Transverse colon (tissue), 4 donors: Measurements from ENCODE around the gene CCNA2. TPM values are rescaled to one million over a fixed set of nuclear protein-coding genes. Genes with fewer than 3 reads are reported as not detected.

Experiments used
- DNase-seq: peaks from one replicate; pipeline ENCODE4 v3.0.0-alpha.2; 2019
- H3K27ac ChIP-seq, 4 donors: fragments of 200-600 bp; sonication (generic); 2 replicates each; pipeline ENCODE4 v1.5.1; 2016 to 2018; ENCODE audit warnings: inconsistent platforms in 4 of 4
- H3K27me3 ChIP-seq: fragments of 200-600 bp; sonication (generic); 2 replicates; pipeline ENCODE4 v1.5.1; 2017; ENCODE audit warnings: inconsistent platforms
- H3K36me3 ChIP-seq, 4 donors: fragments of 200-600 bp; sonication (generic); 2 replicates each; pipeline ENCODE4 v1.5.1; 2017 to 2019; ENCODE audit warnings: inconsistent platforms in 4 of 4
- H3K4me1 ChIP-seq, 4 donors: fragments of 200-600 bp; sonication (generic); 2 replicates each; pipeline ENCODE4 v1.5.1; 2017 to 2020; ENCODE audit warnings: inconsistent platforms in 4 of 4
- H3K4me3 ChIP-seq, 4 donors: fragments of 200-600 bp; sonication (generic); 1 replicate in 1 of 4; 2 replicates in 3 of 4; pipeline versions ENCODE4 v1.5.1 to v1.6.1; 2017 to 2019; ENCODE audit warnings: inconsistent platforms in 4 of 4
- H3K9me3 ChIP-seq, 2 donors: fragments of 200-600 bp; sonication (generic); 2 replicates each; pipeline ENCODE4 v1.5.1; 2017 to 2019; ENCODE audit warnings: inconsistent platforms in 2 of 2
- CTCF ChIP-seq, 5 experiments: fragments of 200-600 bp in 3 of 5; fragments of 450-650 bp in 2 of 5; sonication (generic) in 3 of 5; IDR thresholded peaks; 1 replicate in 2 of 5; 2 replicates in 3 of 5; pipeline ENCODE4 v1.5.1; 2016 to 2017; ENCODE audit warnings: antibody characterized with exemption in 5 of 5, inconsistent platforms in 3 of 5, mild to moderate bottlenecking in 2 of 5, moderate library complexity in 1 of 5
- EP300 ChIP-seq: sonication (generic); formaldehyde crosslinking; IDR thresholded peaks from one replicate; pipeline ENCODE4 v1.6.1; 2017; ENCODE audit warnings: antibody characterized with exemption, low read depth
- POLR2A ChIP-seq: fragments of 450-650 bp; IDR thresholded peaks from one replicate; pipeline ENCODE4 v1.6.1; 2016; ENCODE audit warnings: antibody characterized with exemption, mild to moderate bottlenecking, moderate library complexity
- POLR2AphosphoS5 ChIP-seq, 3 donors: sonication (generic); formaldehyde crosslinking; IDR thresholded peaks; one replicate each; pipeline ENCODE4 v1.6.1; 2016; ENCODE audit warnings: antibody characterized with exemption in 3 of 3
- WGBS, 2 donors: methylation state at CpG; one replicate each; pipeline ENCODE4 v1.1.5; 2018; ENCODE audit warnings: low coverage in 1 of 2; 5-methylcytosine and 5-hydroxymethylcytosine counted together
- in situ Hi-C, 4 donors: fragments of 200-750 bp; cut with MboI; loops; one replicate each; pipeline versions ENCODE4 v1.15.0 to v1.15.1; 2017; ENCODE audit warnings: low sequenced_read_pairs in 3 of 4, low pct_ligation_motif_present in 1 of 4, low pct_unique_long_range_greater_than_20kb in 1 of 4
- intact Hi-C: fragments of 100-400 bp; cut with DNase I; formaldehyde crosslinking; loops from one replicate; pipeline ENCODE4 v1.15.1; 2023; ENCODE audit warnings: low total_unique reads
- total RNA-seq, 4 donors: library from RNA; depleted of rRNA; stranded (reverse); fragments of >200 nt; gene quantifications; one replicate each; pipeline ENCODE4 v1.1.0, GENCODE V29; 2016

Gene CCNA2
- total RNA-seq, 4 donors from 2014 or later = 2.4 to 16.9 (median 3.3) TPM; not detected in 1

- 91 to 95% methylated on average over 4 of the region's 4 CpGs for WGBS, 2 donors
- TF ChIP-seq CTCF (IDR thresholded peaks at IDR 0.05) (no peak), EP300 (no peak), POLR2AphosphoS5 (IDR thresholded peaks at IDR 0.05) (no peak), POLR2A (no peak)
- intact Hi-C loops (no loop called here), in situ Hi-C loops (no loop called here)
- no peaks in the 10 kb centered on the region for H3K9me3 ChIP-seq
- no peak overlapping the region for H3K27ac ChIP-seq
- no peak for DNase-seq
- H3K4me3 ChIP-seq = no peak overlapping the region
- H3K27me3 ChIP-seq = no peaks in the 10 kb centered on the region
- H3K4me1 ChIP-seq = no peaks in the 10 kb centered on the region
- H3K36me3 ChIP-seq = peaks cover 0 to 20% (median 7%) of the 10 kb centered on the region in 4 donors
These were observed 19.2 kb upstream of the CCNA2 start for GRCh38 chr4:121842862-121843261.

- no peak for DNase-seq
- H3K36me3 ChIP-seq = peaks cover 0 to 23% (median 9%) of the 10 kb centered on the region in 4 donors
- TF ChIP-seq EP300 = no peak
These were observed 14.5 kb upstream of the CCNA2 start for GRCh38 chr4:121838136-121838535.

GRCh38 chr4:121829511-121829910, 5.8 kb upstream of the CCNA2 start:
- intact Hi-C loops (loop anchor here (5.0 kb wide), 1 partner anchor 38 kb away; no protein-coding TSS in a partner anchor), in situ Hi-C loops (no loop called here)
- no peak overlapping the region for H3K4me3 ChIP-seq
- DNase-seq = no peak
- no peak overlapping the region for H3K27ac ChIP-seq
- TF ChIP-seq EP300 = no peak
- TF ChIP-seq CTCF (IDR thresholded peaks at IDR 0.05) = no peak
- H3K27me3 ChIP-seq = no peaks in the 10 kb centered on the region
- H3K36me3 ChIP-seq = peaks cover 0 to 32% (median 15%) of the 10 kb centered on the region in 4 donors
- H3K9me3 ChIP-seq = no peaks in the 10 kb centered on the region
- WGBS, 2 donors = 90 to 100% methylated on average over 4 to 5 of the region's 5 CpGs
- H3K4me1 ChIP-seq = peaks cover 0 to 7% (median 2%) of the 10 kb centered on the region in 4 donors

More at GRCh38 chr4:121838136-121838535, 14.5 kb upstream of the CCNA2 start:
- no peaks in the 10 kb centered on the region for H3K9me3 ChIP-seq
- H3K4me1 ChIP-seq = no peaks in the 10 kb centered on the region
- intact Hi-C loops = no loop called here
- no peak overlapping the region for H3K27ac ChIP-seq
- in situ Hi-C loops = no loop called here
- H3K4me3 ChIP-seq = no peak overlapping the region
- no peaks in the 10 kb centered on the region for H3K27me3 ChIP-seq

- peaks cover 4 to 11% (median 7%) of the 10 kb centered on the region in 4 donors for H3K4me1 ChIP-seq
- 91 to 96% methylated on average over 1 of the region's 1 CpG for WGBS, 2 donors
- intact Hi-C loops = loop anchor here (5.0 kb wide), 1 partner anchor 39 kb away; no protein-coding TSS in a partner anchor
- H3K27me3 ChIP-seq = no peaks in the 10 kb centered on the region
- H3K4me3 ChIP-seq = no peak overlapping the region
- DNase-seq = no peak
- H3K36me3 ChIP-seq = peaks cover 0 to 22% (median 8%) of the 10 kb centered on the region in 4 donors
- no peak overlapping the region for H3K27ac ChIP-seq
- TF ChIP-seq POLR2A (no peak), EP300 (no peak), CTCF (IDR thresholded peaks at IDR 0.05) (no peak), POLR2AphosphoS5 (IDR thresholded peaks at IDR 0.05) (no peak)
- in situ Hi-C loops = no loop called here
- no peaks in the 10 kb centered on the region for H3K9me3 ChIP-seq
These were observed 4.2 kb upstream of the CCNA2 start for GRCh38 chr4:121827853-121828252.

- Histone ChIP-seq H3K4me3 (no peak overlapping the region), H3K9me3 (no peaks in the 10 kb centered on the region), H3K27ac (peak overlapping the region in 1 of 4 donors; percentile 82), H3K36me3 (no peaks in the 10 kb centered on the region), H3K4me1 (peaks cover 4 to 21% (median 7%) of the 10 kb centered on the region in 4 donors), H3K27me3 (no peaks in the 10 kb centered on the region)
- TF ChIP-seq EP300 (no peak), POLR2A (no peak), CTCF (IDR thresholded peaks at IDR 0.05) (no peak), POLR2AphosphoS5 (IDR thresholded peaks at IDR 0.05) (no peak)
- in situ Hi-C loops (no loop called here), intact Hi-C loops (loop anchor here (5.0 kb wide), 1 partner anchor 42 kb away; no protein-coding TSS in a partner anchor)
- DNase-seq = no peak
- WGBS, 2 donors = 23 to 31% methylated on average over 2 of the region's 2 CpGs
These were observed 1.3 kb upstream of the CCNA2 start for GRCh38 chr4:121824950-121825349.
